ENCODE measurements around the gene ARID1B.

Gene ARID1B

GRCh38 chr6:157151029-157151428 is 373.9 kb downstream of the ARID1B start:
- Histone ChIP-seq H3K4me1 (ENCODE audit: control insufficient read depth in 2 of 2, insufficient read depth in 1 of 2, low read depth in 1 of 2, low read length in 2 of 2) (peaks cover 8% of the 10 kb centered on the region in 2 donors), H3K18ac (ENCODE audit: low read length) (no peak overlapping the region), H3K27me3 (ENCODE audit: control insufficient read depth in 3 of 3, insufficient read depth in 3 of 3, low read depth in 1 of 3, low read length in 3 of 3) (no peaks in the 10 kb centered on the region), H2BK5ac (ENCODE audit: low read length) (no peak overlapping the region), H2BK12ac (ENCODE audit: low read length) (no peak overlapping the region), H2BK15ac (ENCODE audit: low read length) (no peak overlapping the region), H3K9ac (ENCODE audit: low read depth, low read length, poor library complexity) (no peak overlapping the region), H3K14ac (ENCODE audit: low read length) (no peak overlapping the region), H3K36me3 (replicated peaks in 1 of 2; ENCODE audit: control insufficient read depth in 2 of 2, insufficient read depth in 2 of 2, low read length in 2 of 2) (peaks cover 8 to 53% of the 10 kb centered on the region in 2 donors), H2AFZ (ENCODE audit: low read length) (no peak overlapping the region), H2AK5ac (ENCODE audit: low read depth, low read length) (no peak overlapping the region), H4K8ac (ENCODE audit: low read depth, low read length) (no peak overlapping the region), H3K4me3 (ENCODE audit: low read length in 2 of 2) (no peak overlapping the region), H3K27ac (replicated peaks; ENCODE audit: low read length) (no peak overlapping the region), H3K4me2 (ENCODE audit: insufficient read depth, low read length, poor library complexity, severe bottlenecking) (no peak overlapping the region), H3K4ac (ENCODE audit: low read length) (no peak overlapping the region), H3K23ac (ENCODE audit: low read depth, low read length, poor library complexity) (no peak overlapping the region), H4K91ac (ENCODE audit: low read depth, low read length, poor library complexity) (no peak overlapping the region), H2BK120ac (ENCODE audit: low read depth, low read length) (no peak overlapping the region), H3K9me3 (replicated peaks in 1 of 2; ENCODE audit: control insufficient read depth in 2 of 2, insufficient read depth in 1 of 2, low read depth in 1 of 2, low read length in 2 of 2) (no peaks in the 10 kb centered on the region), H3K79me1 (ENCODE audit: low read depth, low read length) (no peaks in the 10 kb centered on the region)
- no CpG with 5 or more reads among the region's 11 CpGs for WGBS, 2 donors (ENCODE audit: extremely low coverage in 2 of 2, insufficient read length in 2 of 2, insufficient replicate concordance in 1 of 2)
- no peak for DNase-seq (ENCODE audit: low spot score)

- Histone ChIP-seq H3K4me2 (ENCODE audit: insufficient read depth, low read length, poor library complexity, severe bottlenecking) (no peak overlapping the region), H3K79me1 (ENCODE audit: low read depth, low read length) (no peaks in the 10 kb centered on the region), H3K36me3 (replicated peaks in 1 of 2; ENCODE audit: control insufficient read depth in 2 of 2, insufficient read depth in 2 of 2, low read length in 2 of 2) (peaks cover 11 to 61% of the 10 kb centered on the region in 2 donors), H3K14ac (ENCODE audit: low read length) (no peak overlapping the region), H3K9ac (ENCODE audit: low read depth, low read length, poor library complexity) (no peak overlapping the region), H2BK12ac (ENCODE audit: low read length) (no peak overlapping the region), H3K18ac (ENCODE audit: low read length) (no peak overlapping the region), H3K9me3 (replicated peaks in 1 of 2; ENCODE audit: control insufficient read depth in 2 of 2, insufficient read depth in 1 of 2, low read depth in 1 of 2, low read length in 2 of 2) (no peaks in the 10 kb centered on the region), H3K4ac (ENCODE audit: low read length) (no peak overlapping the region), H3K4me3 (ENCODE audit: low read length in 2 of 2) (no peak overlapping the region), H4K91ac (ENCODE audit: low read depth, low read length, poor library complexity) (no peak overlapping the region), H3K4me1 (ENCODE audit: control insufficient read depth in 2 of 2, insufficient read depth in 1 of 2, low read depth in 1 of 2, low read length in 2 of 2) (peaks cover 3 to 8% of the 10 kb centered on the region in 2 donors), H2BK120ac (ENCODE audit: low read depth, low read length) (no peak overlapping the region), H2AK5ac (ENCODE audit: low read depth, low read length) (no peak overlapping the region), H2AFZ (ENCODE audit: low read length) (no peak overlapping the region), H2BK5ac (ENCODE audit: low read length) (no peak overlapping the region), H3K27ac (replicated peaks; ENCODE audit: low read length) (no peak overlapping the region), H3K23ac (ENCODE audit: low read depth, low read length, poor library complexity) (no peak overlapping the region), H2BK15ac (ENCODE audit: low read length) (no peak overlapping the region), H3K27me3 (ENCODE audit: control insufficient read depth in 3 of 3, insufficient read depth in 3 of 3, low read depth in 1 of 3, low read length in 3 of 3) (no peaks in the 10 kb centered on the region), H4K8ac (ENCODE audit: low read depth, low read length) (no peak overlapping the region)
- DNase-seq (ENCODE audit: low spot score), result no peak
- WGBS, 2 donors (ENCODE audit: extremely low coverage in 2 of 2, insufficient read length in 2 of 2, insufficient replicate concordance in 1 of 2), result no CpG with 5 or more reads among the region's 3 CpGs
Measured at GRCh38 chr6:157151989-157152388, 374.8 kb downstream of the ARID1B start.

- no peak overlapping the region for H3K23ac ChIP-seq (ENCODE audit: low read depth, low read length, poor library complexity)
- no peaks in the 10 kb centered on the region for H3K79me1 ChIP-seq (ENCODE audit: low read depth, low read length)
- no peaks in the 10 kb centered on the region for H3K27me3 ChIP-seq (ENCODE audit: control insufficient read depth in 3 of 3, insufficient read depth in 3 of 3, low read depth in 1 of 3, low read length in 3 of 3)
- H2AFZ ChIP-seq (ENCODE audit: low read length), result no peak overlapping the region
- no peak overlapping the region for H3K14ac ChIP-seq (ENCODE audit: low read length)
- H3K4me2 ChIP-seq (ENCODE audit: insufficient read depth, low read length, poor library complexity, severe bottlenecking), result no peak overlapping the region
- no peak overlapping the region for H4K8ac ChIP-seq (ENCODE audit: low read depth, low read length)
- no peak overlapping the region for H3K27ac ChIP-seq (replicated peaks; ENCODE audit: low read length)
- H2BK15ac ChIP-seq (ENCODE audit: low read length), result no peak overlapping the region
- H3K9ac ChIP-seq (ENCODE audit: low read depth, low read length, poor library complexity), result no peak overlapping the region
- no peak overlapping the region for H2AK5ac ChIP-seq (ENCODE audit: low read depth, low read length)
- no peak overlapping the region for H2BK12ac ChIP-seq (ENCODE audit: low read length)
- no peak overlapping the region for H2BK5ac ChIP-seq (ENCODE audit: low read length)
- no peak overlapping the region for H2BK120ac ChIP-seq (ENCODE audit: low read depth, low read length)
- H3K9me3 ChIP-seq (replicated peaks in 1 of 2; ENCODE audit: control insufficient read depth in 2 of 2, insufficient read depth in 1 of 2, low read depth in 1 of 2, low read length in 2 of 2), result no peaks in the 10 kb centered on the region
- no CpG with 5 or more reads among the region's 3 CpGs for WGBS, 2 donors (ENCODE audit: extremely low coverage in 2 of 2, insufficient read length in 2 of 2, insufficient replicate concordance in 1 of 2)
- no peak overlapping the region for H3K18ac ChIP-seq (ENCODE audit: low read length)
- no peak overlapping the region for H3K4ac ChIP-seq (ENCODE audit: low read length)
- H3K36me3 ChIP-seq (replicated peaks in 1 of 2; ENCODE audit: control insufficient read depth in 2 of 2, insufficient read depth in 2 of 2, low read length in 2 of 2), result peaks cover 11 to 66% of the 10 kb centered on the region in 2 donors
- no peak for DNase-seq (ENCODE audit: low spot score)
- H4K91ac ChIP-seq (ENCODE audit: low read depth, low read length, poor library complexity), result no peak overlapping the region
- H3K4me1 ChIP-seq (ENCODE audit: control insufficient read depth in 2 of 2, insufficient read depth in 1 of 2, low read depth in 1 of 2, low read length in 2 of 2), result peaks cover 3 to 8% of the 10 kb centered on the region in 2 donors
- H3K4me3 ChIP-seq (ENCODE audit: low read length in 2 of 2), result no peak overlapping the region
Measured at GRCh38 chr6:157152556-157152955, 375.4 kb downstream of the ARID1B start.

- no CpG with 5 or more reads among the region's 3 CpGs for WGBS, 2 donors (ENCODE audit: extremely low coverage in 2 of 2, insufficient read length in 2 of 2, insufficient replicate concordance in 1 of 2)
- no peak overlapping the region for H3K4me3 ChIP-seq (ENCODE audit: low read length in 2 of 2)
Measured at GRCh38 chr6:157155804-157156203, 378.6 kb downstream of the ARID1B start.

More at GRCh38 chr6:157155804-157156203, 378.6 kb downstream of the ARID1B start:
- no peak overlapping the region for H2AFZ ChIP-seq (ENCODE audit: low read length)
- no peak overlapping the region for H3K4me2 ChIP-seq (ENCODE audit: insufficient read depth, low read length, poor library complexity, severe bottlenecking)
- DNase-seq (ENCODE audit: low spot score), result no peak
- H3K9me3 ChIP-seq (replicated peaks in 1 of 2; ENCODE audit: control insufficient read depth in 2 of 2, insufficient read depth in 1 of 2, low read depth in 1 of 2, low read length in 2 of 2), result no peaks in the 10 kb centered on the region
- no peak overlapping the region for H3K4ac ChIP-seq (ENCODE audit: low read length)
- H4K91ac ChIP-seq (ENCODE audit: low read depth, low read length, poor library complexity), result no peak overlapping the region
- H3K36me3 ChIP-seq (replicated peaks in 1 of 2; ENCODE audit: control insufficient read depth in 2 of 2, insufficient read depth in 2 of 2, low read length in 2 of 2), result peaks cover 6 to 50% of the 10 kb centered on the region in 2 donors
- no peak overlapping the region for H3K27ac ChIP-seq (replicated peaks; ENCODE audit: low read length)
- no peak overlapping the region for H2BK5ac ChIP-seq (ENCODE audit: low read length)
- H2BK15ac ChIP-seq (ENCODE audit: low read length), result no peak overlapping the region
- no peak overlapping the region for H2BK120ac ChIP-seq (ENCODE audit: low read depth, low read length)
- H3K14ac ChIP-seq (ENCODE audit: low read length), result no peak overlapping the region
- no peak overlapping the region for H4K8ac ChIP-seq (ENCODE audit: low read depth, low read length)
- no peak overlapping the region for H3K9ac ChIP-seq (ENCODE audit: low read depth, low read length, poor library complexity)
- H2BK12ac ChIP-seq (ENCODE audit: low read length), result no peak overlapping the region
- H3K4me1 ChIP-seq (ENCODE audit: control insufficient read depth in 2 of 2, insufficient read depth in 1 of 2, low read depth in 1 of 2, low read length in 2 of 2), result peaks cover 0 to 3% of the 10 kb centered on the region in 2 donors
- H3K18ac ChIP-seq (ENCODE audit: low read length), result no peak overlapping the region
- no peaks in the 10 kb centered on the region for H3K27me3 ChIP-seq (ENCODE audit: control insufficient read depth in 3 of 3, insufficient read depth in 3 of 3, low read depth in 1 of 3, low read length in 3 of 3)
- H3K23ac ChIP-seq (ENCODE audit: low read depth, low read length, poor library complexity), result no peak overlapping the region
- no peak overlapping the region for H2AK5ac ChIP-seq (ENCODE audit: low read depth, low read length)
- no peaks in the 10 kb centered on the region for H3K79me1 ChIP-seq (ENCODE audit: low read depth, low read length)
